Adrenal gland (tissue), 5 donors: ENCODE results near the gene SON.

Experiments
- POLR2A ChIP-seq, 2 donors: fragments of 450-650 bp; IDR thresholded peaks; one replicate each; pipeline ENCODE4 v1.6.1; 2017; ENCODE audit warnings: antibody characterized with exemption in 2 of 2, mild to moderate bottlenecking in 2 of 2, moderate library complexity in 1 of 2
- TF ChIP-seq, protein P1 (sequence below), 6 experiments: fragments of 450-650 bp in 4 of 6; fragments of 200-600 bp in 2 of 6; sonication (generic) in 1 of 6; IDR thresholded peaks; 1 replicate in 5 of 6; 2 replicates in 1 of 6; pipeline versions ENCODE4 v1.5.1 to v1.8.0; 2016 to 2021; ENCODE audit warnings: antibody characterized with exemption in 6 of 6, mild to moderate bottlenecking in 2 of 6, moderate library complexity in 1 of 6
- donor health status: DM: no; HTN: no; CAD: no.

DNA sequence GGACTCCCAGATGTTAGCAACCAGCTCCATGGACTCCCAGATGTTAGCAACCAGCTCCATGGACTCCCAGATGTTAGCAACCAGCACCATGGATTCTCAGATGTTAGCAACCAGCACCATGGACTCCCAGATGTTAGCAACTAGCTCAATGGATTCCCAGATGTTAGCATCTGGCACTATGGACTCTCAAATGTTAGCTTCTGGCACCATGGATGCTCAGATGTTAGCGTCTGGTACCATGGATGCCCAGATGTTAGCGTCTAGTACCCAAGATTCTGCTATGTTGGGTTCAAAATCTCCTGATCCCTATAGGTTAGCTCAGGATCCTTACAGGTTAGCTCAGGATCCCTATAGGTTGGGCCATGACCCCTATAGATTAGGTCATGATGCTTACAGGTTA lies 8.8 kb downstream of the SON start:
- TF ChIP-seq, protein P1, sequence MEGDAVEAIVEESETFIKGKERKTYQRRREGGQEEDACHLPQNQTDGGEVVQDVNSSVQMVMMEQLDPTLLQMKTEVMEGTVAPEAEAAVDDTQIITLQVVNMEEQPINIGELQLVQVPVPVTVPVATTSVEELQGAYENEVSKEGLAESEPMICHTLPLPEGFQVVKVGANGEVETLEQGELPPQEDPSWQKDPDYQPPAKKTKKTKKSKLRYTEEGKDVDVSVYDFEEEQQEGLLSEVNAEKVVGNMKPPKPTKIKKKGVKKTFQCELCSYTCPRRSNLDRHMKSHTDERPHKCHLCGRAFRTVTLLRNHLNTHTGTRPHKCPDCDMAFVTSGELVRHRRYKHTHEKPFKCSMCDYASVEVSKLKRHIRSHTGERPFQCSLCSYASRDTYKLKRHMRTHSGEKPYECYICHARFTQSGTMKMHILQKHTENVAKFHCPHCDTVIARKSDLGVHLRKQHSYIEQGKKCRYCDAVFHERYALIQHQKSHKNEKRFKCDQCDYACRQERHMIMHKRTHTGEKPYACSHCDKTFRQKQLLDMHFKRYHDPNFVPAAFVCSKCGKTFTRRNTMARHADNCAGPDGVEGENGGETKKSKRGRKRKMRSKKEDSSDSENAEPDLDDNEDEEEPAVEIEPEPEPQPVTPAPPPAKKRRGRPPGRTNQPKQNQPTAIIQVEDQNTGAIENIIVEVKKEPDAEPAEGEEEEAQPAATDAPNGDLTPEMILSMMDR (IDR thresholded peaks at IDR 0.05), result no peak
- TF ChIP-seq POLR2A (IDR thresholded peaks at IDR 0.05), result no peak
